NB4 (cell line): ENCODE data around the gene OLFM4.

Experiments used
- DNase-seq: peaks from one replicate; pipeline ENCODE4 v3.0.0; 2010; ENCODE audit warnings: low read depth
- H3K4me3 ChIP-seq: one replicate; pipeline ENCODE4 v1.5.1; 2011; ENCODE audit warnings: mild to moderate bottlenecking, low read depth, low read length, moderate library complexity
- MYC ChIP-seq: IDR thresholded peaks from 2 replicates; pipeline ENCODE4 v1.6.1; 2011; ENCODE audit warnings: low read depth, low read length
- POLR2A ChIP-seq: IDR thresholded peaks from 2 replicates; pipeline ENCODE4 v1.6.1; 2011; ENCODE audit warnings: mild to moderate bottlenecking; ENCODE audit not compliant: insufficient read length; ENCODE audit errors: extremely low read depth
- TF ChIP-seq, protein P1 (sequence below): IDR thresholded peaks from one replicate; pipeline ENCODE4 v1.5.1; 2012; ENCODE audit warnings: low read depth, low read length
- TF ChIP-seq, protein P2 (sequence below): IDR thresholded peaks from 2 replicates; pipeline ENCODE4 v1.6.1; 2011; ENCODE audit warnings: low read depth, low read length

The OLFM4 gene

DNA sequence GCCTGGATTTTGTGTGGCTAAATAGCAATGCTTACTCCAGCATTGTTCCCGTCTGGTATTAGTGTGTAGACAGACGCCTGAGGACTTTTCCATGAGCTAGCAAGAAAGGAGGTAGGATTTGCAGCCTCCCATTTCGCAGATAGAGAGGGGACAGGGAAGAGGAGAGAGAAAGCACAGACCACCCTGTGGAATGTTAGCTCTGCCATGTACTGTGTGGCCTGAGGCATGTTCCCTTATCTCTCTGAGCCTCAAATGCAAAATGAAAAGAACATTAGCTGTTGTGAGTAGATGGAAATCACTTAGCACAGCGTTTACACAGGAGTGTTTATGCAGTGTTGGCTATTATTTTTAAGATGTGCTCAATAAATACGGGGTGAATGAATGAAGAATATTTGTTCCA is 45.5 kb downstream of the OLFM4 start:
- no peak overlapping the region for H3K4me3 ChIP-seq
- TF ChIP-seq POLR2A (no peak), MYC (no peak)
- TF ChIP-seq, protein P1, sequence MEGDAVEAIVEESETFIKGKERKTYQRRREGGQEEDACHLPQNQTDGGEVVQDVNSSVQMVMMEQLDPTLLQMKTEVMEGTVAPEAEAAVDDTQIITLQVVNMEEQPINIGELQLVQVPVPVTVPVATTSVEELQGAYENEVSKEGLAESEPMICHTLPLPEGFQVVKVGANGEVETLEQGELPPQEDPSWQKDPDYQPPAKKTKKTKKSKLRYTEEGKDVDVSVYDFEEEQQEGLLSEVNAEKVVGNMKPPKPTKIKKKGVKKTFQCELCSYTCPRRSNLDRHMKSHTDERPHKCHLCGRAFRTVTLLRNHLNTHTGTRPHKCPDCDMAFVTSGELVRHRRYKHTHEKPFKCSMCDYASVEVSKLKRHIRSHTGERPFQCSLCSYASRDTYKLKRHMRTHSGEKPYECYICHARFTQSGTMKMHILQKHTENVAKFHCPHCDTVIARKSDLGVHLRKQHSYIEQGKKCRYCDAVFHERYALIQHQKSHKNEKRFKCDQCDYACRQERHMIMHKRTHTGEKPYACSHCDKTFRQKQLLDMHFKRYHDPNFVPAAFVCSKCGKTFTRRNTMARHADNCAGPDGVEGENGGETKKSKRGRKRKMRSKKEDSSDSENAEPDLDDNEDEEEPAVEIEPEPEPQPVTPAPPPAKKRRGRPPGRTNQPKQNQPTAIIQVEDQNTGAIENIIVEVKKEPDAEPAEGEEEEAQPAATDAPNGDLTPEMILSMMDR: no peak
- TF ChIP-seq, protein P2, sequence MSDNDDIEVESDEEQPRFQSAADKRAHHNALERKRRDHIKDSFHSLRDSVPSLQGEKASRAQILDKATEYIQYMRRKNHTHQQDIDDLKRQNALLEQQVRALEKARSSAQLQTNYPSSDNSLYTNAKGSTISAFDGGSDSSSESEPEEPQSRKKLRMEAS: no peak
- DNase-seq: no peak

DNA sequence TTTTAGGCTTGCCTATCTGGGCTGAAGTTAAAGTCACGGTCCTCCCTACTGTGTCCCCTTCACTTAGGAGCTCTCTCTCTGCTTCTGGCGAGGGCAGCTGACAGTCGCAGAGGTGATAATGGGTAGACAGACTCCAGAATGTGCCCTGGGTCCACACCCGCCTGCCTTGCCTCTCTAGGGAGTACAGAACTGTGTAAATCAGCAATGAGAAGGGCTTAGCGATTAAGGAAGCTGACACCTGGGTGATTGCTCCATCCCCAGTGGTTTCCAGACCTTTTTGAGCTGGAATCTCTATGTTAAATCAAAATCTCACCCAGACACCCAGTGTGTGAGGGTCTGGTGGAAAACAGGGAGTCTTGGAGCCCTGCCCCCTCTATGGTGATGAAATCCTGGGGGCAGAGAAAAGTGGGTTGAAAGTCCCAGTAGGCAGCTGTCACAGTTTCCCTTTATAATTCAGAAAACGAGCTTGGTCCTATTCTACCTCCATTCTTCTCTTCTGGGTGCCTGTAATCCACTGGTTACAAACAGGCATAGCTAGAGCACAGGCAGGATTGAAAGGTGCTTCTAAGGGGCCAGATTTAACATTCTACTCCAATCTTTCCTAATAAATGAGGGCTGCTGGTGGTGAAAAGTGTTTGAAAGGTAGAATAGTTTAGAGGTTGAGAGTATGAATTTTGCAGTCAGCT is 46.9 kb downstream of the OLFM4 start:
- DNase-seq: no peak
- H3K4me3 ChIP-seq: no peak overlapping the region
- TF ChIP-seq, protein P2: no peak
- TF ChIP-seq POLR2A (no peak), MYC (no peak)
- TF ChIP-seq, protein P1: no peak

DNA sequence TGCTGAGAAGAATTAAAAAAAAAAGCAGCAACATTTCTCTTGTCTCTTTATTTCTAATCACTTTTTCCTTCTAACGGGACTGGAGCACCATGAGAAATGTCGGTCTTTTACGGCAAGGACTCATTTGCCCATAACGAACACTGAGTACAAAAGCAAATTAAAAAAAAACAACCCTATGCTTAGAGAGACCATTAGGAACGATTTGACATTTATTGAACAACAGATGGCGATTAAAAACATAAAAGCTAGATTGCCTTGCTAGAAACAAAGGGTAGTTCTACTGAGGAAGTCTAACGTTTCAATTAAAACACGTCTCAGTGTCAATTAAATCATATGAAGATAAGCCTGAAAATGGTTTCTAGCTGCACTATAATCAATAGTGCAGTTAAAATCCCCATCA is 51.1 kb downstream of the OLFM4 start:
- no peak overlapping the region for H3K4me3 ChIP-seq
- no peak for TF ChIP-seq MYC
- TF ChIP-seq, protein P1: no peak
- TF ChIP-seq, protein P2: no peak
- no peak for TF ChIP-seq POLR2A
- DNase-seq: no peak

DNA sequence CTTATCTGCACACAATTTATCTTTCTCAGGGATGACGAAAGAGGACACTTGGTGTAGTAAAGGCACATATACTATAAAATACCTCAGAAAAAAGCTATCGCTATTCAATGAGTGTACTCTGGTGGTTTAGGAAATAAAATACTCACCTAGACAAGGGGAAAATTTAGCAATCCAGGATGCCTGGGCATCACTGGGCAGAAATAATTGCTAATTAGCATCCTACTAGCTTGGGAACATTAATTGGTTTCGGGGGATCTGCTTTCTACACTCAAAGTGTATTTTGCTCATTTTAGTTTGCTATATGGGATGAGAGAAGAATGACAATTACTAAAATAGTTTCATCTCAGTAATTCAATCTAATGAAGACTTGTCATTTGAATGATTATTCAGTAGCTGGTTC is 60.3 kb downstream of the OLFM4 start:
- no peak for DNase-seq
- H3K4me3 ChIP-seq: no peak overlapping the region
- TF ChIP-seq, protein P1: no peak
- TF ChIP-seq POLR2A: no peak
- TF ChIP-seq, protein P2: no peak
- TF ChIP-seq MYC: no peak

DNA sequence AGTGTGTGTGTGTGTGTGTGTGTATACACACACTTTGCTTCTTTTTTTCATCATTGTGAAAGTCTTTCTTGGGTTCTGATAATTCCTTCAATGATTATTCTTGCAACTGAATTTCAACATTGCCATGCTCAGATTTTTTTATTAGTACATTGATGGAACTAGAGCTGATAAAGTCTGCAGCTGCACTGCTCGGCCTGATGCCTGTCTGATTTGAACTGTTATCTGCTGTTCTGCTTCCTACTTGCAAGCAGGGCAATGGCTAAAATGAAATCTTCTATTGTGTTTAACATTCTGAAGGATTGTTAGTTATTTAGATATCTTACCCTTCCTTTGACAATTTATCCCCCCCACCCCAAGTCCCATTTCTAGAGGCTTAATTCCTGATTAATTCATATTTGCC is 61.3 kb downstream of the OLFM4 start:
- no peak overlapping the region for H3K4me3 ChIP-seq
- TF ChIP-seq, protein P1: no peak
- TF ChIP-seq, protein P2: no peak
- TF ChIP-seq POLR2A (no peak), MYC (no peak)
- DNase-seq: no peak
